Measurements from ENCODE around the gene CA12. TPM values are rescaled to one million over a fixed set of nuclear protein-coding genes. Genes with fewer than 3 reads are reported as not detected.
"Not testable (repeated sequence)": the region's sequence is repeated elsewhere in the genome, so short reads cannot be mapped to it uniquely, and the experiment has no call there.

CA12 gene
- total and polyA plus RNA-seq, 2 donors (not counting 1 experiment from before 2014, with no cell fraction given) = not detected

- POLR2A ChIA-PET = no interaction called here
- H3K4me3 Mint-ChIP-seq = no peak overlapping the region
- no peak overlapping the region for H3K4me2 ChIP-seq (replicated peaks; ENCODE audit: low read depth, low read length, poor library complexity, severe bottlenecking)
- ATAC-seq (ENCODE audit: low read depth) = no peak
- no peak overlapping the region for H3K27ac Mint-ChIP-seq
- no peaks in the 10 kb centered on the region for H3K27me3 ChIP-seq (replicated peaks in 1 of 4; ENCODE audit: control extremely low read depth in 1 of 4, control insufficient read depth in 3 of 4, insufficient read depth in 4 of 4, low read length in 3 of 4)
- TF ChIP-seq CTCF (IDR thresholded peaks at IDR 0.05) (no peak), EZH2 (IDR thresholded peaks at IDR 0.05; ENCODE audit: borderline replicate concordance, insufficient read depth, low read depth, low read length, poor library complexity, severe bottlenecking) (no peak)
- no peaks in the 10 kb centered on the region for H3K27me3 Mint-ChIP-seq
- no peaks in the 10 kb centered on the region for H3K9me3 ChIP-seq (ENCODE audit: control extremely low read depth in 1 of 3, control insufficient read depth in 2 of 3, insufficient read depth in 1 of 3, low read length in 2 of 3)
- H3K4me1 ChIP-seq (ENCODE audit: control insufficient read depth in 2 of 2, insufficient read depth in 2 of 2, low read length in 2 of 2) = no peaks in the 10 kb centered on the region
- H3K4me3 ChIP-seq (ENCODE audit: control extremely low read depth in 1 of 5, extremely low read depth in 1 of 5, insufficient read depth in 1 of 5, low read depth in 2 of 5, low read length in 4 of 5) = no peak overlapping the region
- intact Hi-C loops (cut with micrococcal nuclease) = no loop called here
- H3K79me2 ChIP-seq (ENCODE audit: control insufficient read depth, insufficient read depth, low read length) = no peaks in the 10 kb centered on the region
- H3K4me1 Mint-ChIP-seq = no peaks in the 10 kb centered on the region
- CTCF ChIA-PET = no interaction called here
- no peak overlapping the region for H3K9ac ChIP-seq (ENCODE audit: low read length)
- H4K20me1 ChIP-seq (ENCODE audit: control insufficient read depth, insufficient read depth, low read length, poor library complexity, severe bottlenecking) = no peaks in the 10 kb centered on the region
- DNase-seq = no peak
- no peaks in the 10 kb centered on the region for H3K36me3 ChIP-seq (replicated peaks in 1 of 2; ENCODE audit: control extremely low read depth in 1 of 2, control insufficient read depth in 1 of 2, extremely low read depth in 1 of 2, insufficient read depth in 2 of 2, low read length in 1 of 2)
- no peaks in the 10 kb centered on the region for H3K9me3 Mint-ChIP-seq (ENCODE audit: insufficient read depth)
- H3K27ac ChIP-seq (ENCODE audit: low read length in 2 of 2) = no peak overlapping the region
- H2AFZ ChIP-seq (ENCODE audit: insufficient read depth, low read depth, low read length, poor library complexity, severe bottlenecking) = no peak overlapping the region
- WGBS (ENCODE audit: insufficient coverage) = 88% methylated on average over 4 of the region's 8 CpGs
Measured at GRCh38 chr15:63418811-63419210, 37.2 kb upstream of the CA12 start.

- Histone ChIP-seq H4K20me1 (ENCODE audit: control insufficient read depth, insufficient read depth, low read length, poor library complexity, severe bottlenecking) (no peaks in the 10 kb centered on the region), H3K27ac (ENCODE audit: low read length in 2 of 2) (no peak overlapping the region)
Measured at GRCh38 chr15:63417721-63418120, 36.1 kb upstream of the CA12 start.

GRCh38 chr15:63417274-63417673 is 35.6 kb upstream of the CA12 start:
- H3K27me3 ChIP-seq (replicated peaks in 1 of 4; ENCODE audit: control extremely low read depth in 1 of 4, control insufficient read depth in 3 of 4, insufficient read depth in 4 of 4, low read length in 3 of 4); H3K79me2 ChIP-seq (ENCODE audit: control insufficient read depth, insufficient read depth, low read length); H3K27ac Mint-ChIP-seq; H3K4me1 ChIP-seq (ENCODE audit: control insufficient read depth in 2 of 2, insufficient read depth in 2 of 2, low read length in 2 of 2); CTCF ChIA-PET; H4K20me1 ChIP-seq (ENCODE audit: control insufficient read depth, insufficient read depth, low read length, poor library complexity, severe bottlenecking); H3K4me3 Mint-ChIP-seq; H3K4me2 ChIP-seq (replicated peaks; ENCODE audit: low read depth, low read length, poor library complexity, severe bottlenecking); H3K36me3 ChIP-seq (replicated peaks in 1 of 2; ENCODE audit: control extremely low read depth in 1 of 2, control insufficient read depth in 1 of 2, extremely low read depth in 1 of 2, insufficient read depth in 2 of 2, low read length in 1 of 2); DNase-seq; H3K4me1 Mint-ChIP-seq; POLR2A ChIA-PET; H2AFZ ChIP-seq (ENCODE audit: insufficient read depth, low read depth, low read length, poor library complexity, severe bottlenecking); ATAC-seq (ENCODE audit: low read depth); H3K27me3 Mint-ChIP-seq; intact Hi-C loops (cut with micrococcal nuclease); H3K27ac ChIP-seq (ENCODE audit: low read length in 2 of 2); H3K9me3 Mint-ChIP-seq (ENCODE audit: insufficient read depth); H3K9ac ChIP-seq (ENCODE audit: low read length); H3K4me3 ChIP-seq (ENCODE audit: control extremely low read depth in 1 of 5, extremely low read depth in 1 of 5, insufficient read depth in 1 of 5, low read depth in 2 of 5, low read length in 4 of 5); H3K9me3 ChIP-seq (ENCODE audit: control extremely low read depth in 1 of 3, control insufficient read depth in 2 of 3, insufficient read depth in 1 of 3, low read length in 2 of 3): not testable (repeated sequence)
- 97% methylated on average over 10 of the region's 21 CpGs for WGBS (ENCODE audit: insufficient coverage)

More at GRCh38 chr15:63417721-63418120, 36.1 kb upstream of the CA12 start:
- intact Hi-C loops (cut with micrococcal nuclease) = no loop called here
- Histone ChIP-seq H3K9ac (ENCODE audit: low read length) (no peak overlapping the region), H3K4me3 (ENCODE audit: control extremely low read depth in 1 of 5, extremely low read depth in 1 of 5, insufficient read depth in 1 of 5, low read depth in 2 of 5, low read length in 4 of 5) (no peak overlapping the region), H3K9me3 (ENCODE audit: control extremely low read depth in 1 of 3, control insufficient read depth in 2 of 3, insufficient read depth in 1 of 3, low read length in 2 of 3) (no peaks in the 10 kb centered on the region), H3K27me3 (replicated peaks in 1 of 4; ENCODE audit: control extremely low read depth in 1 of 4, control insufficient read depth in 3 of 4, insufficient read depth in 4 of 4, low read length in 3 of 4) (no peaks in the 10 kb centered on the region), H3K36me3 (replicated peaks in 1 of 2; ENCODE audit: control extremely low read depth in 1 of 2, control insufficient read depth in 1 of 2, extremely low read depth in 1 of 2, insufficient read depth in 2 of 2, low read length in 1 of 2) (no peaks in the 10 kb centered on the region), H3K4me2 (replicated peaks; ENCODE audit: low read depth, low read length, poor library complexity, severe bottlenecking) (no peak overlapping the region), H3K79me2 (ENCODE audit: control insufficient read depth, insufficient read depth, low read length) (no peaks in the 10 kb centered on the region), H3K4me1 (ENCODE audit: control insufficient read depth in 2 of 2, insufficient read depth in 2 of 2, low read length in 2 of 2) (no peaks in the 10 kb centered on the region), H2AFZ (ENCODE audit: insufficient read depth, low read depth, low read length, poor library complexity, severe bottlenecking) (no peak overlapping the region)
- DNase-seq (no peak), ATAC-seq (ENCODE audit: low read depth) (no peak)
- H3K4me1 Mint-ChIP-seq = no peaks in the 10 kb centered on the region
- H3K27me3 Mint-ChIP-seq = peaks cover 1% of the 10 kb centered on the region
- 83% methylated on average over 2 of the region's 4 CpGs for WGBS (ENCODE audit: insufficient coverage)
- no peak for TF ChIP-seq EZH2 (IDR thresholded peaks at IDR 0.05; ENCODE audit: borderline replicate concordance, insufficient read depth, low read depth, low read length, poor library complexity, severe bottlenecking)
- TF ChIP-seq CTCF (IDR thresholded peaks at IDR 0.05) = no peak
- ChIA-PET CTCF (no interaction called here), POLR2A (no interaction called here)
- H3K27ac Mint-ChIP-seq = no peak overlapping the region
- H3K9me3 Mint-ChIP-seq (ENCODE audit: insufficient read depth) = no peaks in the 10 kb centered on the region
- H3K4me3 Mint-ChIP-seq = no peak overlapping the region
